ENCODE data around the gene CKMT1B.
"Not testable (repeated sequence)": the region's sequence is repeated elsewhere in the genome, so short reads cannot be mapped to it uniquely, and the experiment has no call there.

- TF ChIP-seq CTCF, POLR2A (IDR thresholded peaks at IDR 0.05): not testable (repeated sequence)
Measured at GRCh38 chr15:43622068-43622799, 28.4 kb downstream of the CKMT1B start.
